ENCODE measurements around the gene CHN2. TPM values are rescaled to one million over a fixed set of nuclear protein-coding genes. Genes with fewer than 3 reads are reported as not detected.

The CHN2 gene
- total RNA-seq, 1 experiment from 2014 or later, result 5.0 TPM

DNA sequence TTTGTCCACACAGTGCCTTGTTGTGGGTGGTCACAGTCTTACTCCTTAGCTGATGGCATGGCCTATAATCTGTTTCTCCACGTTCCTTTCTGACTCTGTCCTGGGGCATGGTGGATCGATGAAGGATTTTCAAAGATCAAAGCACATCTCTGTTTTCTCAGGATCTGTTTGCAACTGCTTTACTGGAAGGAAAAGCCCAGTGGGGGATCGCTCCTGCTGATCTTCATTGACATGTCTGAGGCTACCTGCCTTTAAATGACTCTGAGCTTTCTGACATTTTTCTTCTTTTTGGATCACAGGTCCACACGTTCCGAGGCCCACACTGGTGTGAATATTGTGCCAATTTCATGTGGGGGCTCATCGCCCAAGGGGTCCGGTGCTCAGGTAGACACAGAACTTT is 301.1 kb downstream of the CHN2 start:
- Mint-ChIP-seq H3K27me3 (ENCODE audit: low read depth) (peaks cover 4% of the 10 kb centered on the region; the same call in 1 of the 2 replicates), H3K9me3 (no peaks in the 10 kb centered on the region), H3K4me3 (no peak overlapping the region), H3K4me1 (peaks cover 18% of the 10 kb centered on the region), H3K36me3 (no peaks in the 10 kb centered on the region), H3K27ac (no peak overlapping the region)
- peak; percentile 51 for DNase-seq (ENCODE audit: low spot score)
- ChIA-PET CTCF (interaction anchor here (0.9 to 1.5 kb wide), 5 partner anchors 14 to 574 kb away, joined by 3 to 5 read pairs (median 3); no protein-coding TSS in a partner anchor), POLR2A (no interaction called here)
- peak; percentile 81 for ATAC-seq
- no peak for TF ChIP-seq ZBTB21 (CRISPR knock-in tag; IDR thresholded peaks at IDR 0.05; ENCODE audit: borderline replicate concordance)
- TF ChIP-seq NR3C1 (CRISPR knock-in tag; conservative IDR thresholded peaks at IDR 0.05; ENCODE audit: low read depth), result no peak
- TF ChIP-seq, protein P1, sequence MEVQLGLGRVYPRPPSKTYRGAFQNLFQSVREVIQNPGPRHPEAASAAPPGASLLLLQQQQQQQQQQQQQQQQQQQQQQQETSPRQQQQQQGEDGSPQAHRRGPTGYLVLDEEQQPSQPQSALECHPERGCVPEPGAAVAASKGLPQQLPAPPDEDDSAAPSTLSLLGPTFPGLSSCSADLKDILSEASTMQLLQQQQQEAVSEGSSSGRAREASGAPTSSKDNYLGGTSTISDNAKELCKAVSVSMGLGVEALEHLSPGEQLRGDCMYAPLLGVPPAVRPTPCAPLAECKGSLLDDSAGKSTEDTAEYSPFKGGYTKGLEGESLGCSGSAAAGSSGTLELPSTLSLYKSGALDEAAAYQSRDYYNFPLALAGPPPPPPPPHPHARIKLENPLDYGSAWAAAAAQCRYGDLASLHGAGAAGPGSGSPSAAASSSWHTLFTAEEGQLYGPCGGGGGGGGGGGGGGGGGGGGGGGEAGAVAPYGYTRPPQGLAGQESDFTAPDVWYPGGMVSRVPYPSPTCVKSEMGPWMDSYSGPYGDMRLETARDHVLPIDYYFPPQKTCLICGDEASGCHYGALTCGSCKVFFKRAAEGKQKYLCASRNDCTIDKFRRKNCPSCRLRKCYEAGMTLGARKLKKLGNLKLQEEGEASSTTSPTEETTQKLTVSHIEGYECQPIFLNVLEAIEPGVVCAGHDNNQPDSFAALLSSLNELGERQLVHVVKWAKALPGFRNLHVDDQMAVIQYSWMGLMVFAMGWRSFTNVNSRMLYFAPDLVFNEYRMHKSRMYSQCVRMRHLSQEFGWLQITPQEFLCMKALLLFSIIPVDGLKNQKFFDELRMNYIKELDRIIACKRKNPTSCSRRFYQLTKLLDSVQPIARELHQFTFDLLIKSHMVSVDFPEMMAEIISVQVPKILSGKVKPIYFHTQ (CRISPR knock-in tag; IDR thresholded peaks at IDR 0.05), result no peak
- no peak for TF ChIP-seq RORB (CRISPR knock-in tag; IDR thresholded peaks at IDR 0.05)
- TF ChIP-seq, protein P2, sequence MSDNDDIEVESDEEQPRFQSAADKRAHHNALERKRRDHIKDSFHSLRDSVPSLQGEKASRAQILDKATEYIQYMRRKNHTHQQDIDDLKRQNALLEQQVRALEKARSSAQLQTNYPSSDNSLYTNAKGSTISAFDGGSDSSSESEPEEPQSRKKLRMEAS (CRISPR knock-in tag; IDR thresholded peaks at IDR 0.05), result no peak
- no peak for TF ChIP-seq ZNF423 (CRISPR knock-in tag; IDR thresholded peaks at IDR 0.05)
- TF ChIP-seq, protein P3, sequence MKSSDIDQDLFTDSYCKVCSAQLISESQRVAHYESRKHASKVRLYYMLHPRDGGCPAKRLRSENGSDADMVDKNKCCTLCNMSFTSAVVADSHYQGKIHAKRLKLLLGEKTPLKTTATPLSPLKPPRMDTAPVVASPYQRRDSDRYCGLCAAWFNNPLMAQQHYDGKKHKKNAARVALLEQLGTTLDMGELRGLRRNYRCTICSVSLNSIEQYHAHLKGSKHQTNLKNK (CRISPR knock-in tag; IDR thresholded peaks at IDR 0.05), result no peak
- TF ChIP-seq, protein P4, sequence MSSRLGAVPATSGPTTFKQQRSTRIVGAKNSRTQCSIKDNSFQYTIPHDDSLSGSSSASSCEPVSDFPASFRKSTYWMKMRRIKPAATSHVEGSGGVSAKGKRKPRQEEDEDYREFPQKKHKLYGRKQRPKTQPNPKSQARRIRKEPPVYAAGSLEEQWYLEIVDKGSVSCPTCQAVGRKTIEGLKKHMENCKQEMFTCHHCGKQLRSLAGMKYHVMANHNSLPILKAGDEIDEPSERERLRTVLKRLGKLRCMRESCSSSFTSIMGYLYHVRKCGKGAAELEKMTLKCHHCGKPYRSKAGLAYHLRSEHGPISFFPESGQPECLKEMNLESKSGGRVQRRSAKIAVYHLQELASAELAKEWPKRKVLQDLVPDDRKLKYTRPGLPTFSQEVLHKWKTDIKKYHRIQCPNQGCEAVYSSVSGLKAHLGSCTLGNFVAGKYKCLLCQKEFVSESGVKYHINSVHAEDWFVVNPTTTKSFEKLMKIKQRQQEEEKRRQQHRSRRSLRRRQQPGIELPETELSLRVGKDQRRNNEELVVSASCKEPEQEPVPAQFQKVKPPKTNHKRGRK (CRISPR knock-in tag; IDR thresholded peaks at IDR 0.05; ENCODE audit: borderline replicate concordance), result no peak

DNA sequence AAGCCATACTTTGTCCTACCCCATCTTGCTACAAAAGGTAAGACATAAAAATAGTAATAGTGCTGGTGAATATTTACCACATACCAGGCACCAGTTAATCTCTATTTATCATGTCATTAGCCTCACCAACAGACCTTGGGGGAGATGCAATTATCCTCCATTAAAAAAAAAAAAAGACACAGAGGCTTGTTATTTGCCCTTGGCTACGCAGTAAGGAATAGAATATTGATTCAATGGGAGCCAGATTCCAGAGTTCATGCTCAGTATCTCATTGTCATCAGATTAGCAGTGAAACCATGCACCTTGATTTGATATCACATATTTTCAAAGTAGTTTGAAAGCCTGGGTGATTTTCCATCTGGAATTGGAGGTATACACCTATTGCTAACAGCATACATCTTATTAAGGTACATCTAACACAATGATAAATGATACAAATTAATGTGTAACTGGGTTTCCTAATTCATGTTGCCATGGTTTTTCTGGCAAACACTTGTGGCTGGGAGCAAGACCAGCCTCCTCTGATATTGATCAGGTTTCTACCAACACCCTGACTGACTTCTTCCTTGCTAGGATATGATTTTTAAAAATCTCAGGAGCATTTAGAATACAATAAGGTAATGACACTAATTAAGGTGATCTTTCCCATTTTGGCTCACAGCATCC is 301.9 kb downstream of the CHN2 start:
- no peaks in the 10 kb centered on the region for H3K36me3 Mint-ChIP-seq
- TF ChIP-seq, protein P5, sequence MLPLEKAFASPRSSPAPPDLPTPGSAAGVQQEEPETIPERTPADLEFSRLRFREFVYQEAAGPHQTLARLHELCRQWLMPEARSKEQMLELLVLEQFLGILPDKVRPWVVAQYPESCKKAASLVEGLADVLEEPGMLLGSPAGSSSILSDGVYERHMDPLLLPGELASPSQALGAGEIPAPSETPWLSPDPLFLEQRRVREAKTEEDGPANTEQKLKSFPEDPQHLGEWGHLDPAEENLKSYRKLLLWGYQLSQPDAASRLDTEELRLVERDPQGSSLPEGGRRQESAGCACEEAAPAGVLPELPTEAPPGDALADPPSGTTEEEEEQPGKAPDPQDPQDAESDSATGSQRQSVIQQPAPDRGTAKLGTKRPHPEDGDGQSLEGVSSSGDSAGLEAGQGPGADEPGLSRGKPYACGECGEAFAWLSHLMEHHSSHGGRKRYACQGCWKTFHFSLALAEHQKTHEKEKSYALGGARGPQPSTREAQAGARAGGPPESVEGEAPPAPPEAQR (CRISPR knock-in tag; IDR thresholded peaks at IDR 0.05), result no peak
- TF ChIP-seq, protein P4 (CRISPR knock-in tag; IDR thresholded peaks at IDR 0.05; ENCODE audit: borderline replicate concordance), result no peak
- TF ChIP-seq EMX1 (CRISPR knock-in tag; IDR thresholded peaks at IDR 0.05) (no peak), SOX15 (CRISPR knock-in tag; IDR thresholded peaks at IDR 0.05) (no peak)
- TF ChIP-seq, protein P6, sequence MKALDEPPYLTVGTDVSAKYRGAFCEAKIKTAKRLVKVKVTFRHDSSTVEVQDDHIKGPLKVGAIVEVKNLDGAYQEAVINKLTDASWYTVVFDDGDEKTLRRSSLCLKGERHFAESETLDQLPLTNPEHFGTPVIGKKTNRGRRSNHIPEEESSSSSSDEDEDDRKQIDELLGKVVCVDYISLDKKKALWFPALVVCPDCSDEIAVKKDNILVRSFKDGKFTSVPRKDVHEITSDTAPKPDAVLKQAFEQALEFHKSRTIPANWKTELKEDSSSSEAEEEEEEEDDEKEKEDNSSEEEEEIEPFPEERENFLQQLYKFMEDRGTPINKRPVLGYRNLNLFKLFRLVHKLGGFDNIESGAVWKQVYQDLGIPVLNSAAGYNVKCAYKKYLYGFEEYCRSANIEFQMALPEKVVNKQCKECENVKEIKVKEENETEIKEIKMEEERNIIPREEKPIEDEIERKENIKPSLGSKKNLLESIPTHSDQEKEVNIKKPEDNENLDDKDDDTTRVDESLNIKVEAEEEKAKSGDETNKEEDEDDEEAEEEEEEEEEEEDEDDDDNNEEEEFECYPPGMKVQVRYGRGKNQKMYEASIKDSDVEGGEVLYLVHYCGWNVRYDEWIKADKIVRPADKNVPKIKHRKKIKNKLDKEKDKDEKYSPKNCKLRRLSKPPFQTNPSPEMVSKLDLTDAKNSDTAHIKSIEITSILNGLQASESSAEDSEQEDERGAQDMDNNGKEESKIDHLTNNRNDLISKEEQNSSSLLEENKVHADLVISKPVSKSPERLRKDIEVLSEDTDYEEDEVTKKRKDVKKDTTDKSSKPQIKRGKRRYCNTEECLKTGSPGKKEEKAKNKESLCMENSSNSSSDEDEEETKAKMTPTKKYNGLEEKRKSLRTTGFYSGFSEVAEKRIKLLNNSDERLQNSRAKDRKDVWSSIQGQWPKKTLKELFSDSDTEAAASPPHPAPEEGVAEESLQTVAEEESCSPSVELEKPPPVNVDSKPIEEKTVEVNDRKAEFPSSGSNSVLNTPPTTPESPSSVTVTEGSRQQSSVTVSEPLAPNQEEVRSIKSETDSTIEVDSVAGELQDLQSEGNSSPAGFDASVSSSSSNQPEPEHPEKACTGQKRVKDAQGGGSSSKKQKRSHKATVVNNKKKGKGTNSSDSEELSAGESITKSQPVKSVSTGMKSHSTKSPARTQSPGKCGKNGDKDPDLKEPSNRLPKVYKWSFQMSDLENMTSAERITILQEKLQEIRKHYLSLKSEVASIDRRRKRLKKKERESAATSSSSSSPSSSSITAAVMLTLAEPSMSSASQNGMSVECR (CRISPR knock-in tag; IDR thresholded peaks at IDR 0.05; ENCODE audit: borderline replicate concordance), result no peak
- TF ChIP-seq, protein P7, sequence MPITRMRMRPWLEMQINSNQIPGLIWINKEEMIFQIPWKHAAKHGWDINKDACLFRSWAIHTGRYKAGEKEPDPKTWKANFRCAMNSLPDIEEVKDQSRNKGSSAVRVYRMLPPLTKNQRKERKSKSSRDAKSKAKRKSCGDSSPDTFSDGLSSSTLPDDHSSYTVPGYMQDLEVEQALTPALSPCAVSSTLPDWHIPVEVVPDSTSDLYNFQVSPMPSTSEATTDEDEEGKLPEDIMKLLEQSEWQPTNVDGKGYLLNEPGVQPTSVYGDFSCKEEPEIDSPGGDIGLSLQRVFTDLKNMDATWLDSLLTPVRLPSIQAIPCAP (CRISPR knock-in tag; IDR thresholded peaks at IDR 0.05), result no peak
- TF ChIP-seq, protein P1 (CRISPR knock-in tag; IDR thresholded peaks at IDR 0.05), result no peak

More for the DNA sequence above, 301.9 kb downstream of the CHN2 start:
- DNase-seq (ENCODE audit: low spot score) (no peak), ATAC-seq (no peak)
- ChIA-PET POLR2A (no interaction called here), CTCF (interaction anchor here (1.0 to 1.5 kb wide), 4 partner anchors 15 to 307 kb away, joined by 3 to 5 read pairs (median 4); no protein-coding TSS in a partner anchor)
- H3K9me3 Mint-ChIP-seq, result no peaks in the 10 kb centered on the region
- H3K27me3 Mint-ChIP-seq (ENCODE audit: low read depth), result peaks cover 4% of the 10 kb centered on the region; the same call in 1 of the 2 replicates
- H3K27ac Mint-ChIP-seq, result no peak overlapping the region
- H3K4me1 Mint-ChIP-seq, result peaks cover 20% of the 10 kb centered on the region
- no peak overlapping the region for H3K4me3 Mint-ChIP-seq

Data from WTC11 (cell line).